Measurements from ENCODE around the gene LMNB1.
"Not testable (repeated sequence)": the region's sequence is repeated elsewhere in the genome, so short reads cannot be mapped to it uniquely, and the experiment has no call there.

The LMNB1 gene

GRCh38 chr5:126801992-126802294 lies 25.0 kb downstream of the LMNB1 start:
- no peak overlapping the region for H3K9ac ChIP-seq (ENCODE audit: low read depth in 1 of 2, low read length in 2 of 2)

GRCh38 chr5:126805063-126805462 lies 28.1 kb downstream of the LMNB1 start:
- H3K36me3 ChIP-seq (ENCODE audit: control insufficient read depth in 2 of 2, insufficient read depth in 2 of 2, low read length in 2 of 2) = peaks cover 3 to 4% of the 10 kb centered on the region in 2 donors
- no peak overlapping the region for H3K4me3 ChIP-seq (ENCODE audit: low read length in 2 of 2)
- H3K4me1 ChIP-seq (ENCODE audit: control insufficient read depth in 2 of 2, insufficient read depth in 2 of 2, low read length in 2 of 2) = no peaks in the 10 kb centered on the region
- no peaks in the 10 kb centered on the region for H3K9me3 ChIP-seq (ENCODE audit: control insufficient read depth in 2 of 2, low read length in 2 of 2)
- no peak overlapping the region for H3K9ac ChIP-seq (ENCODE audit: low read depth in 1 of 2, low read length in 2 of 2)
- no peak overlapping the region for H3K27ac ChIP-seq (ENCODE audit: low read depth in 2 of 2, low read length in 2 of 2)
- no peaks in the 10 kb centered on the region for H3K27me3 ChIP-seq (ENCODE audit: control insufficient read depth in 2 of 2, insufficient read depth in 2 of 2, low read length in 2 of 2)

More at GRCh38 chr5:126801992-126802294, 25.0 kb downstream of the LMNB1 start:
- Histone ChIP-seq H3K4me3 (ENCODE audit: low read length in 2 of 2) (no peak overlapping the region), H3K4me1 (ENCODE audit: control insufficient read depth in 2 of 2, insufficient read depth in 2 of 2, low read length in 2 of 2) (no peaks in the 10 kb centered on the region), H3K36me3 (ENCODE audit: control insufficient read depth in 2 of 2, insufficient read depth in 2 of 2, low read length in 2 of 2) (peaks cover 0 to 4% of the 10 kb centered on the region in 2 donors), H3K27ac (ENCODE audit: low read depth in 2 of 2, low read length in 2 of 2) (no peak overlapping the region), H3K9me3 (ENCODE audit: control insufficient read depth in 2 of 2, low read length in 2 of 2) (no peaks in the 10 kb centered on the region), H3K27me3 (ENCODE audit: control insufficient read depth in 2 of 2, insufficient read depth in 2 of 2, low read length in 2 of 2) (no peaks in the 10 kb centered on the region)

DNA sequence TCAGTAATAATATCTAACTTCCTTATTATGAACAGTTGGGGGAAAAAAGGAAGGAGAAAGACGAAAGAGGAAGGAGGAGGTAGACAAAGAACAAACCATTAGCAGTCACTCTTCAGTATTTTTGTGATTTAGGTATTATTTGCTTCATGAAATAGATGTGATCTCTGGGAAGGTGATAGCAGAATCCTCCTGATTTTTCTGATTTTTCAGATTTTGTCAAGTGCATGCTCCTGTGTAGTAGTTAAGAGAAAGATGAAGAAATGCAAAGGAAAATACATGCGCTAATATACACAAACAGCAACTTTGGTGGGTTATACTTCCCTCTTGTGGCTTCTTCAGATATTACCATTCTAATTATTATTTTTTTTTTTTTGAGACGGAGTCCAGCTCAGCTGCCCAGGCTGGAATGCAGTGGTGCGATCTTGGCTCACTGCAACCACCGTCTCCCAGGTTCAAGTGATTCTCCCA lies 31.6 kb downstream of the LMNB1 start:
- Histone ChIP-seq H3K27me3 (ENCODE audit: control insufficient read depth in 2 of 2, insufficient read depth in 2 of 2, low read length in 2 of 2) (no peaks in the 10 kb centered on the region), H3K4me3 (ENCODE audit: low read length in 2 of 2) (no peak overlapping the region), H3K27ac (ENCODE audit: low read depth in 2 of 2, low read length in 2 of 2) (no peak overlapping the region), H3K4me1 (ENCODE audit: control insufficient read depth in 2 of 2, insufficient read depth in 2 of 2, low read length in 2 of 2) (no peaks in the 10 kb centered on the region), H3K9ac (ENCODE audit: low read depth in 1 of 2, low read length in 2 of 2) (no peak overlapping the region), H3K9me3 (ENCODE audit: control insufficient read depth in 2 of 2, low read length in 2 of 2) (no peaks in the 10 kb centered on the region), H3K36me3 (ENCODE audit: control insufficient read depth in 2 of 2, insufficient read depth in 2 of 2, low read length in 2 of 2) (peaks cover 4 to 21% of the 10 kb centered on the region in 2 donors)

- H3K27ac ChIP-seq (ENCODE audit: low read depth in 2 of 2, low read length in 2 of 2) = no peak overlapping the region
- no peak overlapping the region for H3K4me3 ChIP-seq (ENCODE audit: low read length in 2 of 2)
- no peaks in the 10 kb centered on the region for H3K9me3 ChIP-seq (ENCODE audit: control insufficient read depth in 2 of 2, low read length in 2 of 2)
- H3K27me3 ChIP-seq (ENCODE audit: control insufficient read depth in 2 of 2, insufficient read depth in 2 of 2, low read length in 2 of 2) = no peaks in the 10 kb centered on the region
- peaks cover 4 to 21% of the 10 kb centered on the region in 2 donors for H3K36me3 ChIP-seq (ENCODE audit: control insufficient read depth in 2 of 2, insufficient read depth in 2 of 2, low read length in 2 of 2)
- no peak overlapping the region for H3K9ac ChIP-seq (ENCODE audit: low read depth in 1 of 2, low read length in 2 of 2)
- H3K4me1 ChIP-seq (ENCODE audit: control insufficient read depth in 2 of 2, insufficient read depth in 2 of 2, low read length in 2 of 2) = no peaks in the 10 kb centered on the region
These were observed 33.0 kb downstream of the LMNB1 start for GRCh38 chr5:126809916-126810315.

DNA sequence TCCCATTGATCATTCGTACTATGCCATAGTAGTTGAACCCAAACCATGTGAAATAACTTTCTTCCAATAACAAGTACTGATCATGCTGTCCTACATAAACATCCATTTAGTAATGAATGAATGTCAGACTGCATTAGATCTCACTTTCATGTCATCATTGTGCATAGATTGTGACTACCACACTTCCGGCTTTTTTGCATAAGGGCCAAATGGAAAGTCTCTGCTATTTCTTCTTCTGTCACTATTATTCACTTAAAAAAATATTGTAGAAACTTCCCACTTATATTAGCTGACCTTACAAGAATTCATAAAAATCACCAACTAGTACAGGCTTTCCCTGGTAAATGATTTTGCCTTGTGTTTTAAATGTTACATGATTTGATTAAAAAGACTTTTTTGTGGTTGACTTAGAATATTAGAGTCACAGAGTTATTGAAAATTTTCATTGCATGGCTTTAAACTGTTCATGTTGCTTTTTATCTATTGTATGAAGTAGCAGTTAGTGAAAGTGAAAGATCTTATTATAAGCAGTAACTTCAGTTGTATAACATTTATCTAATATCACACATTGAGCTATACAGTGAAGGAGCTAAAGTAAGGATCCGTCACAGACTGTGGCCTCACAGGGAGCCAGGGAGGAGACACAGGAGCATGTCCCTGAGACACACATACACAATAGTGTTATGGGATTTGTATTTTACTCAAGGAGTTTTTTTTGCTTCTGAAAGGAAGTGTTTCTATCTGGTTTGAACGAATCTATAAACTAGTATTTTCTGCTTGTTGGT lies 33.9 kb downstream of the LMNB1 start:
- H3K4me1 ChIP-seq (ENCODE audit: control insufficient read depth in 2 of 2, insufficient read depth in 2 of 2, low read length in 2 of 2) = no peaks in the 10 kb centered on the region
- H3K9me3 ChIP-seq (ENCODE audit: control insufficient read depth in 2 of 2, low read length in 2 of 2) = no peaks in the 10 kb centered on the region
- H3K27me3 ChIP-seq (ENCODE audit: control insufficient read depth in 2 of 2, insufficient read depth in 2 of 2, low read length in 2 of 2) = no peaks in the 10 kb centered on the region
- H3K9ac ChIP-seq (ENCODE audit: low read depth in 1 of 2, low read length in 2 of 2) = no peak overlapping the region
- H3K36me3 ChIP-seq (ENCODE audit: control insufficient read depth in 2 of 2, insufficient read depth in 2 of 2, low read length in 2 of 2) = peaks cover 4 to 21% of the 10 kb centered on the region in 2 donors
- no peak overlapping the region for H3K4me3 ChIP-seq (ENCODE audit: low read length in 2 of 2)
- H3K27ac ChIP-seq (ENCODE audit: low read depth in 2 of 2, low read length in 2 of 2) = peak overlapping the region in 1 of 2 donors; percentile 16

GRCh38 chr5:126811515-126812198 lies 34.7 kb downstream of the LMNB1 start:
- peak overlapping the region in 1 of 2 donors; percentile 16 for H3K27ac ChIP-seq (ENCODE audit: low read depth in 2 of 2, low read length in 2 of 2)
- H3K27me3 ChIP-seq (ENCODE audit: control insufficient read depth in 2 of 2, insufficient read depth in 2 of 2, low read length in 2 of 2) = no peaks in the 10 kb centered on the region
- no peaks in the 10 kb centered on the region for H3K4me1 ChIP-seq (ENCODE audit: control insufficient read depth in 2 of 2, insufficient read depth in 2 of 2, low read length in 2 of 2)
- no peaks in the 10 kb centered on the region for H3K9me3 ChIP-seq (ENCODE audit: control insufficient read depth in 2 of 2, low read length in 2 of 2)
- no peak overlapping the region for H3K4me3 ChIP-seq (ENCODE audit: low read length in 2 of 2)
- H3K36me3 ChIP-seq (ENCODE audit: control insufficient read depth in 2 of 2, insufficient read depth in 2 of 2, low read length in 2 of 2) = peaks cover 1 to 21% of the 10 kb centered on the region in 2 donors
- H3K9ac ChIP-seq (ENCODE audit: low read depth in 1 of 2, low read length in 2 of 2) = no peak overlapping the region

DNA sequence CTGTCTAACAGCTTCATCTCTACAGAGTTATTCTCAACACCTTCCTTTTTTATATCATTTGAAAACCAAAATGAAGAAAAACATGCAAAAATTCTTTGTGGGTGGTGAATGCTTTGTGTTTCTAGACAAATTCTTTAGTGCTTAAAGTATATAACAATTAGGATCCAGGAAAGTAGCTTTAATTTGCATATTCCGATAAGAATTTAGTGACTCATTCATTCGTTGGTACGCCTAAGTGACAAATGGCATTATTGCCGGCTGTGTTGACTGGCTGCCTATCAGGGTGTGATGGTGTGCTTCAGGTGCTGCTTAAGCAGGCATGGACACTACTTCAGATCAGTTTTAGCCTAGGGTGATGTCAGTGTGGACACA lies 35.2 kb downstream of the LMNB1 start:
- Histone ChIP-seq H3K4me1 (ENCODE audit: control insufficient read depth in 2 of 2, insufficient read depth in 2 of 2, low read length in 2 of 2) (no peaks in the 10 kb centered on the region), H3K27ac (ENCODE audit: low read depth in 2 of 2, low read length in 2 of 2) (peak overlapping the region in 1 of 2 donors; percentile 7)

DNA sequence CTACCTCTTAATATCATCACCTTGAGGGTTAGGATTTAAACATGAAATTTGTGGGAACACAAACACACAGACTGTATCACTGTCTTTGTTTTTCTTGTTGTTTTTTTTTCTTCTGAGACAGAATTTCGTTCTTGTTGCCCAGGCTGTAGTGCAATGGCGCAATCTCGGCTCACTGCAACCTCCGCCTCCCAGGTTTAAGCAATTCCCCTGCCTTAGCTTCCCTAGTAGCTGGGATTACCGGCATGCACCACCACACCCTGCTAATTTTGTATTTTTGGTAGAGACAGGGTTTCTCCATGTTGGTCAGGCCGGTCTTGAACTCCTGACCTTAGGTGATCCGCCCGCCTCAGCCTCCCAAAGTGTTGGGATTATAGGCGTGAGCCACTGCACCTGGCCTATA lies 36.9 kb downstream of the LMNB1 start:
- H3K27me3 ChIP-seq (ENCODE audit: control insufficient read depth in 2 of 2, insufficient read depth in 2 of 2, low read length in 2 of 2); H3K9me3 ChIP-seq (ENCODE audit: control insufficient read depth in 2 of 2, low read length in 2 of 2); H3K27ac ChIP-seq (ENCODE audit: low read depth in 2 of 2, low read length in 2 of 2); H3K4me1 ChIP-seq (ENCODE audit: control insufficient read depth in 2 of 2, insufficient read depth in 2 of 2, low read length in 2 of 2); H3K9ac ChIP-seq (ENCODE audit: low read depth in 1 of 2, low read length in 2 of 2); H3K4me3 ChIP-seq (ENCODE audit: low read length in 2 of 2): not testable (repeated sequence)
- peaks cover 3 to 22% of the 10 kb centered on the region in 2 donors for H3K36me3 ChIP-seq (ENCODE audit: control insufficient read depth in 2 of 2, insufficient read depth in 2 of 2, low read length in 2 of 2)

More for the DNA sequence above, 35.2 kb downstream of the LMNB1 start:
- Histone ChIP-seq H3K9me3 (ENCODE audit: control insufficient read depth in 2 of 2, low read length in 2 of 2) (no peaks in the 10 kb centered on the region), H3K27me3 (ENCODE audit: control insufficient read depth in 2 of 2, insufficient read depth in 2 of 2, low read length in 2 of 2) (no peaks in the 10 kb centered on the region), H3K9ac (ENCODE audit: low read depth in 1 of 2, low read length in 2 of 2) (no peak overlapping the region), H3K4me3 (ENCODE audit: low read length in 2 of 2) (peak overlapping the region in 1 of 2 donors; percentile 9), H3K36me3 (ENCODE audit: control insufficient read depth in 2 of 2, insufficient read depth in 2 of 2, low read length in 2 of 2) (peaks cover 3 to 21% of the 10 kb centered on the region in 2 donors)

GRCh38 chr5:126814721-126815404 lies 37.9 kb downstream of the LMNB1 start:
- Histone ChIP-seq H3K9me3 (ENCODE audit: control insufficient read depth in 2 of 2, low read length in 2 of 2) (no peaks in the 10 kb centered on the region), H3K27me3 (ENCODE audit: control insufficient read depth in 2 of 2, insufficient read depth in 2 of 2, low read length in 2 of 2) (no peaks in the 10 kb centered on the region), H3K4me1 (ENCODE audit: control insufficient read depth in 2 of 2, insufficient read depth in 2 of 2, low read length in 2 of 2) (no peaks in the 10 kb centered on the region), H3K36me3 (ENCODE audit: control insufficient read depth in 2 of 2, insufficient read depth in 2 of 2, low read length in 2 of 2) (peaks cover 5 to 23% of the 10 kb centered on the region in 2 donors), H3K9ac (ENCODE audit: low read depth in 1 of 2, low read length in 2 of 2) (no peak overlapping the region), H3K4me3 (ENCODE audit: low read length in 2 of 2) (no peak overlapping the region), H3K27ac (ENCODE audit: low read depth in 2 of 2, low read length in 2 of 2) (no peak overlapping the region)

DNA sequence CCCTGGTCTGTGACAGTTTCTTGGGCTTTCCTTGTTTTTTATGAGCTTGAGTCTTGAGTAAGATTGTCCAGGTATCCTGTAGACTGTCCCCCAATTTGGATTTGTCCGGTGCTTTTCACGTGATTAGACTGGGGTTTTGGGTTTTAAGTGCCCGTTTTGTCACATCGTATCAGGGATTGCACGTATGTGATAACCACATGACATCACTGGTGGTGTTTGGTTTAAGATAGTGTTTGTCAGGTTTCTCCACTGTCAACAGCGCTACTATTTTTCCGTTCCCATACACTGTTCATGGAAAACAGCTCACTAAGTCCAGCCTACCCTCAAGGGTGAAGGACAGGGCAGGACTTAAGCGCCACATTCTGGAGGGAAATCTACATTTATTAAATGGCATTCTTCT lies 39.7 kb downstream of the LMNB1 start:
- Histone ChIP-seq H3K27ac (ENCODE audit: low read depth in 2 of 2, low read length in 2 of 2) (no peak overlapping the region), H3K4me1 (ENCODE audit: control insufficient read depth in 2 of 2, insufficient read depth in 2 of 2, low read length in 2 of 2) (no peaks in the 10 kb centered on the region)

More for the DNA sequence above, 39.7 kb downstream of the LMNB1 start:
- Histone ChIP-seq H3K9me3 (ENCODE audit: control insufficient read depth in 2 of 2, low read length in 2 of 2) (no peaks in the 10 kb centered on the region), H3K27me3 (ENCODE audit: control insufficient read depth in 2 of 2, insufficient read depth in 2 of 2, low read length in 2 of 2) (no peaks in the 10 kb centered on the region), H3K4me3 (ENCODE audit: low read length in 2 of 2) (no peak overlapping the region), H3K9ac (ENCODE audit: low read depth in 1 of 2, low read length in 2 of 2) (no peak overlapping the region), H3K36me3 (ENCODE audit: control insufficient read depth in 2 of 2, insufficient read depth in 2 of 2, low read length in 2 of 2) (peaks cover 5 to 18% of the 10 kb centered on the region in 2 donors)
